HepG2 (cell line): ENCODE measurements around the gene SMCO4. TPM values are rescaled to one million over a fixed set of nuclear protein-coding genes. Genes with fewer than 3 reads are reported as not detected.

Source experiments
- HNRNPK ChIP-seq: fragments of 200-400 bp; formaldehyde crosslinking; IDR thresholded peaks from 2 replicates; pipeline ENCODE4 v1.6.1; 2018; ENCODE audit warnings: low read length, low read depth, moderate library complexity, mild to moderate bottlenecking; ENCODE audit not compliant: poor library complexity, severe bottlenecking
- MTA3 ChIP-seq: sonication (generic); formaldehyde crosslinking; IDR thresholded peaks from 2 replicates; pipeline ENCODE4 v1.4.0; 2020; ENCODE audit warnings: missing genetic modification reagents
- NCOA1 ChIP-seq: sonication (generic); formaldehyde crosslinking; IDR thresholded peaks from 2 replicates; pipeline ENCODE4 v1.9.0; 2021; ENCODE audit warnings: missing genetic modification reagents
- ZNF160 ChIP-seq: sonication (generic); formaldehyde crosslinking; IDR thresholded peaks from 2 replicates; pipeline ENCODE4 v1.8.0; 2022; ENCODE audit warnings: mild to moderate bottlenecking, inconsistent platforms, missing genetic modification reagents
- ZNF780A ChIP-seq: sonication (generic); formaldehyde crosslinking; IDR thresholded peaks from 2 replicates; pipeline ENCODE4 v1.8.0; 2022; ENCODE audit warnings: mild to moderate bottlenecking, missing genetic modification reagents, moderate library complexity
- ZSCAN31 ChIP-seq: sonication (generic); formaldehyde crosslinking; IDR thresholded peaks from 2 replicates; pipeline ENCODE4 v1.5.0; 2020; ENCODE audit warnings: low read depth, mild to moderate bottlenecking, missing genetic modification reagents
- polyA plus RNA-seq, 8 experiments: library from polyadenylated mRNA; depleted of rRNA in 3 of 8; stranded (reverse) in 7 of 8; unstranded in 1 of 8; fragments of >200 nt; fragmentation: Illumina TruSeq in 4 of 8; extraction: Trizol in 4 of 8; gene quantifications; 2 replicates each; pipeline versions ENCODE4 v1.2.1 to v1.2.3, GENCODE V29; 2011 to 2016; ENCODE audit warnings: low read depth in 4 of 8, missing spikeins in 1 of 8, mixed read lengths in 1 of 8; ENCODE audit not compliant: insufficient read depth in 1 of 8
- total RNA-seq, 5 experiments: library from RNA; depleted of rRNA; stranded (reverse); fragments of >200 nt; fragmentation: Illumina TruSeq; extraction: Trizol; gene quantifications; 2 replicates each; pipeline ENCODE4 v1.2.3, GENCODE V29; 2016; ENCODE audit warnings: low read depth in 1 of 5
- TF ChIP-seq, protein P1 (sequence below): sonication (generic); formaldehyde crosslinking; IDR thresholded peaks from 2 replicates; pipeline ENCODE4 v1.5.1; 2020; ENCODE audit warnings: missing genetic modification reagents, mild to moderate bottlenecking, borderline replicate concordance
- TF ChIP-seq, protein P2 (sequence below), 2 experiments: fragments of 450-650 bp in 1 of 2; sonication (generic) in 1 of 2; formaldehyde crosslinking in 1 of 2; IDR thresholded peaks; 2 replicates each; pipeline versions ENCODE4 v1.6.1 to v1.8.0; 2016 to 2022; ENCODE audit warnings: antibody characterized with exemption in 1 of 2, mild to moderate bottlenecking in 1 of 2, missing genetic modification reagents in 1 of 2
- TF ChIP-seq, protein P3 (sequence below): sonication (generic); formaldehyde crosslinking; IDR thresholded peaks from 2 replicates; pipeline ENCODE4 v1.4.0; 2020; ENCODE audit warnings: missing genetic modification reagents
- TF ChIP-seq, protein P4 (sequence below): sonication (generic); formaldehyde crosslinking; IDR thresholded peaks from 2 replicates; pipeline ENCODE4 v1.4.0; 2020; ENCODE audit warnings: missing genetic modification reagents, low read depth, mild to moderate bottlenecking, borderline replicate concordance

The SMCO4 gene
- total and polyA plus RNA-seq, 2 of the 13 experiments (the other 11 are each of a cell fraction or from before 2014, with no cell fraction given) = 10.6 to 28.5 TPM

DNA sequence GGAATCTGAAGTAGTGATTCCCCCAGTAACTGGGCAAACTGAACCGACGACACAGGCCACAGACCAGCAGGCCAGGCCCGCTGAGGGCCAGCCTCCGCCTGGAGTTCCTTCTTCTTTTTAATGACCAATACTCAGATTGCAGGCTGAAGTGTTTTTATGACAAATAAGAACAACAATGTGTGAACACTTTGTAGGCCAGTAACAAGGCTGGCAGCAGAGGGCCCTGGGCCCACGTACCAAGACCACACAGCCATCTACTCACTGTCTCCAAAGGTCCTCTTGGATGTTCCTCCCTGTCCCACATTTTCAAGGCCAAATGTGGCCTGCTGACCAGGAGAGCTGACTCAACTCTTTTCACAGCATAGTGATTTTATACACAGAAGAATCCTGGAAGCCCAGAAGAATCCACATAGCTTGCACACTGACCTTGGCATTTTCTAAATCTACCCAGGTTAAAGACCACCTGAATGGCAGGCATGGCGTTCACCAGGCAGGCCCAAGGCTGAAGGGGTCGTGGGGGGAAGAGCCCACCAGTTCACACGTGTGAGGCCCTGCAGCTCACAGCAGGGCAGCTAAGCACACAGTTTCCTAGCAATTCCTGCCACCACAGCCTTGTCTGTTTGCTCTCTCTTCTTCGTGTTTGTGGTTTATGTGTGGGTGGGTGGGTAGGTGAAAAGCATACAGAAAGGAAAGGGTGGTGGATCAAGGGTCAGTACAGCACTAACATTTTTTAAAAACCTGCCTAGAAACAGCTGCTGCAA lies 13.3 kb downstream of the SMCO4 start (continued):
- TF ChIP-seq, protein P1, sequence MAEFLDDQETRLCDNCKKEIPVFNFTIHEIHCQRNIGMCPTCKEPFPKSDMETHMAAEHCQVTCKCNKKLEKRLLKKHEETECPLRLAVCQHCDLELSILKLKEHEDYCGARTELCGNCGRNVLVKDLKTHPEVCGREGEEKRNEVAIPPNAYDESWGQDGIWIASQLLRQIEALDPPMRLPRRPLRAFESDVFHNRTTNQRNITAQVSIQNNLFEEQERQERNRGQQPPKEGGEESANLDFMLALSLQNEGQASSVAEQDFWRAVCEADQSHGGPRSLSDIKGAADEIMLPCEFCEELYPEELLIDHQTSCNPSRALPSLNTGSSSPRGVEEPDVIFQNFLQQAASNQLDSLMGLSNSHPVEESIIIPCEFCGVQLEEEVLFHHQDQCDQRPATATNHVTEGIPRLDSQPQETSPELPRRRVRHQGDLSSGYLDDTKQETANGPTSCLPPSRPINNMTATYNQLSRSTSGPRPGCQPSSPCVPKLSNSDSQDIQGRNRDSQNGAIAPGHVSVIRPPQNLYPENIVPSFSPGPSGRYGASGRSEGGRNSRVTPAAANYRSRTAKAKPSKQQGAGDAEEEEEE (CRISPR knock-in tag) = no peak
- TF ChIP-seq, protein P2, sequence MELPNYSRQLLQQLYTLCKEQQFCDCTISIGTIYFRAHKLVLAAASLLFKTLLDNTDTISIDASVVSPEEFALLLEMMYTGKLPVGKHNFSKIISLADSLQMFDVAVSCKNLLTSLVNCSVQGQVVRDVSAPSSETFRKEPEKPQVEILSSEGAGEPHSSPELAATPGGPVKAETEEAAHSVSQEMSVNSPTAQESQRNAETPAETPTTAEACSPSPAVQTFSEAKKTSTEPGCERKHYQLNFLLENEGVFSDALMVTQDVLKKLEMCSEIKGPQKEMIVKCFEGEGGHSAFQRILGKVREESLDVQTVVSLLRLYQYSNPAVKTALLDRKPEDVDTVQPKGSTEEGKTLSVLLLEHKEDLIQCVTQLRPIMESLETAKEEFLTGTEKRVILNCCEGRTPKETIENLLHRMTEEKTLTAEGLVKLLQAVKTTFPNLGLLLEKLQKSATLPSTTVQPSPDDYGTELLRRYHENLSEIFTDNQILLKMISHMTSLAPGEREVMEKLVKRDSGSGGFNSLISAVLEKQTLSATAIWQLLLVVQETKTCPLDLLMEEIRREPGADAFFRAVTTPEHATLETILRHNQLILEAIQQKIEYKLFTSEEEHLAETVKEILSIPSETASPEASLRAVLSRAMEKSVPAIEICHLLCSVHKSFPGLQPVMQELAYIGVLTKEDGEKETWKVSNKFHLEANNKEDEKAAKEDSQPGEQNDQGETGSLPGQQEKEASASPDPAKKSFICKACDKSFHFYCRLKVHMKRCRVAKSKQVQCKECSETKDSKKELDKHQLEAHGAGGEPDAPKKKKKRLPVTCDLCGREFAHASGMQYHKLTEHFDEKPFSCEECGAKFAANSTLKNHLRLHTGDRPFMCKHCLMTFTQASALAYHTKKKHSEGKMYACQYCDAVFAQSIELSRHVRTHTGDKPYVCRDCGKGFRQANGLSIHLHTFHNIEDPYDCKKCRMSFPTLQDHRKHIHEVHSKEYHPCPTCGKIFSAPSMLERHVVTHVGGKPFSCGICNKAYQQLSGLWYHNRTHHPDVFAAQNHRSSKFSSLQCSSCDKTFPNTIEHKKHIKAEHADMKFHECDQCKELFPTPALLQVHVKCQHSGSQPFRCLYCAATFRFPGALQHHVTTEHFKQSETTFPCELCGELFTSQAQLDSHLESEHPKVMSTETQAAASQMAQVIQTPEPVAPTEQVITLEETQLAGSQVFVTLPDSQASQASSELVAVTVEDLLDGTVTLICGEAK (IDR thresholded peaks at IDR 0.05) = no peak
- TF ChIP-seq, protein P2 (CRISPR knock-in tag; IDR thresholded peaks at IDR 0.05) = 0 out of 2 replicates have a peak, but pooled peaks have one; percentile 48
- TF ChIP-seq ZNF780A (CRISPR knock-in tag) (no peak), MTA3 (no peak), ZSCAN31 (CRISPR knock-in tag) (peak; percentile 99), HNRNPK (no peak), ZNF160 (CRISPR knock-in tag) (no peak), NCOA1 (0 out of 2 replicates have a peak, but pooled peaks have one; percentile 52)
- TF ChIP-seq, protein P3, sequence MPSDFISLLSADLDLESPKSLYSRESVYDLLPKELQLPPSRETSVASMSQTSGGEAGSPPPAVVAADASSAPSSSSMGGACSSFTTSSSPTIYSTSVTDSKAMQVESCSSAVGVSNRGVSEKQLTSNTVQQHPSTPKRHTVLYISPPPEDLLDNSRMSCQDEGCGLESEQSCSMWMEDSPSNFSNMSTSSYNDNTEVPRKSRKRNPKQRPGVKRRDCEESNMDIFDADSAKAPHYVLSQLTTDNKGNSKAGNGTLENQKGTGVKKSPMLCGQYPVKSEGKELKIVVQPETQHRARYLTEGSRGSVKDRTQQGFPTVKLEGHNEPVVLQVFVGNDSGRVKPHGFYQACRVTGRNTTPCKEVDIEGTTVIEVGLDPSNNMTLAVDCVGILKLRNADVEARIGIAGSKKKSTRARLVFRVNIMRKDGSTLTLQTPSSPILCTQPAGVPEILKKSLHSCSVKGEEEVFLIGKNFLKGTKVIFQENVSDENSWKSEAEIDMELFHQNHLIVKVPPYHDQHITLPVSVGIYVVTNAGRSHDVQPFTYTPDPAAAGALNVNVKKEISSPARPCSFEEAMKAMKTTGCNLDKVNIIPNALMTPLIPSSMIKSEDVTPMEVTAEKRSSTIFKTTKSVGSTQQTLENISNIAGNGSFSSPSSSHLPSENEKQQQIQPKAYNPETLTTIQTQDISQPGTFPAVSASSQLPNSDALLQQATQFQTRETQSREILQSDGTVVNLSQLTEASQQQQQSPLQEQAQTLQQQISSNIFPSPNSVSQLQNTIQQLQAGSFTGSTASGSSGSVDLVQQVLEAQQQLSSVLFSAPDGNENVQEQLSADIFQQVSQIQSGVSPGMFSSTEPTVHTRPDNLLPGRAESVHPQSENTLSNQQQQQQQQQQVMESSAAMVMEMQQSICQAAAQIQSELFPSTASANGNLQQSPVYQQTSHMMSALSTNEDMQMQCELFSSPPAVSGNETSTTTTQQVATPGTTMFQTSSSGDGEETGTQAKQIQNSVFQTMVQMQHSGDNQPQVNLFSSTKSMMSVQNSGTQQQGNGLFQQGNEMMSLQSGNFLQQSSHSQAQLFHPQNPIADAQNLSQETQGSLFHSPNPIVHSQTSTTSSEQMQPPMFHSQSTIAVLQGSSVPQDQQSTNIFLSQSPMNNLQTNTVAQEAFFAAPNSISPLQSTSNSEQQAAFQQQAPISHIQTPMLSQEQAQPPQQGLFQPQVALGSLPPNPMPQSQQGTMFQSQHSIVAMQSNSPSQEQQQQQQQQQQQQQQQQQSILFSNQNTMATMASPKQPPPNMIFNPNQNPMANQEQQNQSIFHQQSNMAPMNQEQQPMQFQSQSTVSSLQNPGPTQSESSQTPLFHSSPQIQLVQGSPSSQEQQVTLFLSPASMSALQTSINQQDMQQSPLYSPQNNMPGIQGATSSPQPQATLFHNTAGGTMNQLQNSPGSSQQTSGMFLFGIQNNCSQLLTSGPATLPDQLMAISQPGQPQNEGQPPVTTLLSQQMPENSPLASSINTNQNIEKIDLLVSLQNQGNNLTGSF (CRISPR knock-in tag) = no peak
- TF ChIP-seq, protein P4, sequence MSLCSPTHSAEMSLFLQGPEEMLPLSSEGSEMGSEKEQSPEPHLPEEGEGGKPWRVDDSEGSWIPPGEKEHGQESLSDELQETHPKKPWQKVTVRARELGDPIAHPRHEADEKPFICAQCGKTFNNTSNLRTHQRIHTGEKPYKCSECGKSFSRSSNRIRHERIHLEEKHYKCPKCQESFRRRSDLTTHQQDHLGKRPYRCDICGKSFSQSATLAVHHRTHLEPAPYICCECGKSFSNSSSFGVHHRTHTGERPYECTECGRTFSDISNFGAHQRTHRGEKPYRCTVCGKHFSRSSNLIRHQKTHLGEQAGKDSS (CRISPR knock-in tag) = 0 out of 2 replicates have a peak, but pooled peaks have one; percentile 68
